ENCODE data around the gene LUZP1.

DNA sequence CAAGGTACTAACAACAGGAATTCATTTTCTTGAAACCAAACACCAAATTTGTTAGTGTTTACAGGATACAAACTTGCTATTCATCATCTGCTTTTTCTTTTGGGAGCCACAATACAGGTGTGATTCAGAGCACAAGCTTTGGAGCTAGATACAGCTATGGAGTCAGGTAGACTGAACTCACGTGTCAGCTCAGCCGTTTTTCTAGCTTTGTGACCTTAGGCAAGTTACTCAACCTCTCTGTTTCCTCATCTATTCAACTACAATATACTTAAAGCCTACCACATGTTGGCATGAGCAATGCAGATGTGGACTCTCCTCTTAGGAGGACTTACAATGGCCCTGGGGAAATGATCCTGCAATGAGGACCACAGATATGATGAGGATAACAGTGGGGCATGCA, 42.3 kb upstream of the LUZP1 start:
- TF ChIP-seq EZH2 (IDR thresholded peaks at IDR 0.05; ENCODE audit: low read length, missing control alignments): no peak
- TF ChIP-seq, protein P1, sequence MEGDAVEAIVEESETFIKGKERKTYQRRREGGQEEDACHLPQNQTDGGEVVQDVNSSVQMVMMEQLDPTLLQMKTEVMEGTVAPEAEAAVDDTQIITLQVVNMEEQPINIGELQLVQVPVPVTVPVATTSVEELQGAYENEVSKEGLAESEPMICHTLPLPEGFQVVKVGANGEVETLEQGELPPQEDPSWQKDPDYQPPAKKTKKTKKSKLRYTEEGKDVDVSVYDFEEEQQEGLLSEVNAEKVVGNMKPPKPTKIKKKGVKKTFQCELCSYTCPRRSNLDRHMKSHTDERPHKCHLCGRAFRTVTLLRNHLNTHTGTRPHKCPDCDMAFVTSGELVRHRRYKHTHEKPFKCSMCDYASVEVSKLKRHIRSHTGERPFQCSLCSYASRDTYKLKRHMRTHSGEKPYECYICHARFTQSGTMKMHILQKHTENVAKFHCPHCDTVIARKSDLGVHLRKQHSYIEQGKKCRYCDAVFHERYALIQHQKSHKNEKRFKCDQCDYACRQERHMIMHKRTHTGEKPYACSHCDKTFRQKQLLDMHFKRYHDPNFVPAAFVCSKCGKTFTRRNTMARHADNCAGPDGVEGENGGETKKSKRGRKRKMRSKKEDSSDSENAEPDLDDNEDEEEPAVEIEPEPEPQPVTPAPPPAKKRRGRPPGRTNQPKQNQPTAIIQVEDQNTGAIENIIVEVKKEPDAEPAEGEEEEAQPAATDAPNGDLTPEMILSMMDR (conservative IDR thresholded peaks at IDR 0.05 in 1 of 2, IDR thresholded peaks at IDR 0.05 in 1 of 2; ENCODE audit: low read depth in 1 of 2, low read length in 2 of 2): no peak

All from fibroblast of lung (primary cell).